Uterus (tissue), 4 donors: Measurements from ENCODE around the gene ZNF687. TPM values are rescaled to one million over a fixed set of nuclear protein-coding genes. Genes with fewer than 3 reads are reported as not detected.

ENCODE experiments used
- DNase-seq, 2 donors: peaks; one replicate each; pipeline ENCODE4 v3.0.0-alpha.2; 2019 to 2020
- H3K27ac ChIP-seq, 2 donors: fragments of 200-600 bp; sonication (generic); 1 replicate in 1 of 2; 2 replicates in 1 of 2; pipeline ENCODE4 v1.5.1; 2016 to 2018
- H3K27me3 ChIP-seq, 2 donors: fragments of 200-600 bp; sonication (generic); one replicate each; pipeline ENCODE4 v1.5.1; 2018 to 2019; ENCODE audit warnings: control low read depth in 1 of 2
- H3K36me3 ChIP-seq, 2 donors: fragments of 200-600 bp; sonication (generic); one replicate each; pipeline ENCODE4 v1.5.1; 2019; ENCODE audit warnings: control low read depth in 1 of 2
- H3K4me1 ChIP-seq, 2 donors: fragments of 200-600 bp; sonication (generic); one replicate each; pipeline ENCODE4 v1.5.1; 2018 to 2019; ENCODE audit warnings: control low read depth in 1 of 2
- H3K4me3 ChIP-seq, 2 donors: fragments of 200-600 bp; sonication (generic); 1 replicate in 1 of 2; 2 replicates in 1 of 2; pipeline ENCODE4 v1.5.1; 2018 to 2019; ENCODE audit warnings: mild to moderate bottlenecking in 1 of 2
- H3K9me3 ChIP-seq, 2 donors: fragments of 200-600 bp; sonication (generic); one replicate each; pipeline ENCODE4 v1.5.1; 2019; ENCODE audit warnings: control low read depth in 1 of 2
- POLR2A ChIP-seq, 2 donors: fragments of 450-650 bp; IDR thresholded peaks; one replicate each; pipeline ENCODE4 v1.6.1; 2016; ENCODE audit warnings: antibody characterized with exemption in 2 of 2, mild to moderate bottlenecking in 1 of 2, moderate library complexity in 1 of 2
- intact Hi-C: fragments of 100-400 bp; cut with DNase I; formaldehyde crosslinking; loops from one replicate; pipeline ENCODE4 v1.15.1; 2023; ENCODE audit warnings: low total_unique reads
- total RNA-seq, 4 donors: library from RNA; depleted of rRNA in 3 of 4; stranded (reverse); fragments of >200 nt in 3 of 4; gene quantifications; one replicate each; pipeline versions ENCODE4 v1.1.0 to v1.2.4, GENCODE V29; 2014 to 2023
- TF ChIP-seq, protein P1 (sequence below), 4 experiments: fragments of 200-600 bp in 2 of 4; fragments of 450-650 bp in 2 of 4; sonication (generic) in 2 of 4; IDR thresholded peaks; one replicate each; pipeline ENCODE4 v1.5.1; 2016 to 2019; ENCODE audit warnings: antibody characterized with exemption in 4 of 4, mild to moderate bottlenecking in 2 of 4, moderate library complexity in 1 of 4
- donor health status: DM: yes; HTN: yes; CAD: no.

The ZNF687 gene
- total RNA-seq, 4 donors from 2014 or later = 6.4 to 31.9 (median 10.9) TPM

DNA sequence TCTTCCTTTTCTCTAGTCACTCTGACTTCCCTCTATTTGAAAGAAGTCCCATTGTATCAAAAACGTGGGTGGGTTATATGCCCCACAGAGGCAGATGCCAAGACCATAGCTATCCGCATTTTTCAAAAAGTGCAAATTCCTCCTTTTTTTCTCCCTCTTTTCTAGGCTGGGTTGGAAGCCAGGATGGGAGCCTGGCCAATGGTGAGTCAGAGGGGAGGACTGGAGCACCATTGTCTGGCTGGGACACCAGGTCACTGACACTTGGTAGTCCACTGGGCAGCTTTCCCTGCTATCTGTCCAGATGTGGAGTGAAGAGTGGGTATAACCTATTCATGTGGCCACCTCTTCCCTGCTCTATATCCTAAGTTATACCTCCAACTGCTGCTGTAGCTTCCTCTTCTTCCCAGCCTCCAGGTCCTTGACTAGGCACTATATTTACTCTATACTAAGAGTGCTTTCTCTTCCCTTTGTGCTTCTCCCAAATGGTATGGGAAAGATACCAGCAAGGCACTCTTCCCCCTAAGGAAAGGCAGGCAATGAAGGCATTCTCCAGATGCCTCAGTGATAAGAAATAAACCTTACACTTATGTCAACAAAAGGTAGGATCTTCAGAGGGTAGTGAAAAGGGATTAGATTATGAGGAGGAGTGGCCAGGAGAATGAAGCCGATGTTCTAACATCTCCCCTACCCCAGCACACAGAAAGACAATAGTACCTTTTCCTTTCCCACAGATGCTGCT is 32.2 kb downstream of the ZNF687 start:
- no peak overlapping the region for H3K4me3 ChIP-seq

DNA sequence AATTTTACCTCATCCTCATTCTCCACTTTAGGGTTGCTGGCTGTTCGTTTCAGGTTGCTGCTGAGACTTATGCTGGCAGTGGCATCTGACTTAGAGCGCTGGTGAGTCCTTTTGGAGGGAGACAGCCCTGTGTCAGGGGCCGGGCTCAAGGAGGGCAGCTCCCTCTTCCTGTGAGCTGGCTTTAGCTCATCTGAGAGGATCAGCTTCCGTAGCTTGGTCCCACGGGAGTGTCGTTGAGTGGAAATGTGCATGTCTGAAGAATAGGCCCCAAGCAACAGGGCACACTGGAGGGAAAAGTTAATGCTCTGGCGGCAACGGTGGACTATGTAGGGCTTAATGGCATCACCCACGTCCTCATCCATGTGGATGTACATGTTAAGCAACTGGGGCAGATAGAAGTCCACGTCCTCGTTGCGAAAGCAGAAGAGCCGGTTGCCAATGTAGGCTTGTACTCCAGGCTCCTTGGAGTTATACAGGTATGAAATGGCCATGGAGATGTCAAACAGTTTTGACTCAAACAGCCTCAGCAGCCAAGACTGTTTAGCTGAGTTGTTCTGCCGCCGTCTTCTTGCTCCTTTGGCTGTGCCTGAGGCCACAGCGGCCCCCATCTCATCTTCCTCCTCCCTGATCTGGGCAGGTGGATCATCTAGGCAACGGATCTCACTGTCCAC is 33.6 kb downstream of the ZNF687 start:
- H3K27ac ChIP-seq = peak overlapping the region; percentile 88 to 91
- DNase-seq = no peak
- intact Hi-C loops = no loop called here
- peaks cover 24 to 34% of the 10 kb centered on the region in 2 donors for H3K4me1 ChIP-seq
- no peaks in the 10 kb centered on the region for H3K36me3 ChIP-seq
- no peak overlapping the region for H3K4me3 ChIP-seq
- TF ChIP-seq POLR2A (IDR thresholded peaks at IDR 0.05) = no peak
- TF ChIP-seq, protein P1, sequence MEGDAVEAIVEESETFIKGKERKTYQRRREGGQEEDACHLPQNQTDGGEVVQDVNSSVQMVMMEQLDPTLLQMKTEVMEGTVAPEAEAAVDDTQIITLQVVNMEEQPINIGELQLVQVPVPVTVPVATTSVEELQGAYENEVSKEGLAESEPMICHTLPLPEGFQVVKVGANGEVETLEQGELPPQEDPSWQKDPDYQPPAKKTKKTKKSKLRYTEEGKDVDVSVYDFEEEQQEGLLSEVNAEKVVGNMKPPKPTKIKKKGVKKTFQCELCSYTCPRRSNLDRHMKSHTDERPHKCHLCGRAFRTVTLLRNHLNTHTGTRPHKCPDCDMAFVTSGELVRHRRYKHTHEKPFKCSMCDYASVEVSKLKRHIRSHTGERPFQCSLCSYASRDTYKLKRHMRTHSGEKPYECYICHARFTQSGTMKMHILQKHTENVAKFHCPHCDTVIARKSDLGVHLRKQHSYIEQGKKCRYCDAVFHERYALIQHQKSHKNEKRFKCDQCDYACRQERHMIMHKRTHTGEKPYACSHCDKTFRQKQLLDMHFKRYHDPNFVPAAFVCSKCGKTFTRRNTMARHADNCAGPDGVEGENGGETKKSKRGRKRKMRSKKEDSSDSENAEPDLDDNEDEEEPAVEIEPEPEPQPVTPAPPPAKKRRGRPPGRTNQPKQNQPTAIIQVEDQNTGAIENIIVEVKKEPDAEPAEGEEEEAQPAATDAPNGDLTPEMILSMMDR (IDR thresholded peaks at IDR 0.05) = no peak
- H3K9me3 ChIP-seq = no peaks in the 10 kb centered on the region
- H3K27me3 ChIP-seq = no peaks in the 10 kb centered on the region

More for the DNA sequence above, 32.2 kb downstream of the ZNF687 start:
- Histone ChIP-seq H3K27ac (peak overlapping the region; percentile 88 to 91), H3K9me3 (no peaks in the 10 kb centered on the region), H3K27me3 (no peaks in the 10 kb centered on the region), H3K36me3 (no peaks in the 10 kb centered on the region), H3K4me1 (peaks cover 38 to 40% of the 10 kb centered on the region in 2 donors)
- intact Hi-C loops = no loop called here
- TF ChIP-seq, protein P1 (IDR thresholded peaks at IDR 0.05) = no peak
- TF ChIP-seq POLR2A (IDR thresholded peaks at IDR 0.05) = no peak
- DNase-seq = peak; percentile 88 to 92

DNA sequence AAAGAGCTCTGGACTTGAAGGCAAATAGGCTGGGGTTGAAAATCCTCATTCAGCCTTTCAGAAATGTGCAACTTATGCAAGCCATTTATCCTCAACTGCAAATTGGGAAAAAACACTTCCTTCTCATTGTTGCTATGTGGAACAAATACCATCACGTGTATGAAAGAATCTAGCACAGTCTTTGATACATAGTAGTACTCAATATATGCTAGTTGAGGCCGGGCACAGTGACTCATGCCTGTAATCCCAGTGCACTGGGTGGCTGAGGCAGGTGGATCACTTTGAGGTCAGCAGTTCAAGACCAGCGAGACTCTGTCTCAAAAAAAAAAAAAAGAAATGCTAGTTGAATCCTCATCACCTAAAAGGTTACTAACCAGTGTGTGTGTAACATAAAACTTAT is 36.9 kb downstream of the ZNF687 start:
- Histone ChIP-seq H3K36me3 (no peaks in the 10 kb centered on the region), H3K4me3 (no peak overlapping the region), H3K27me3 (no peaks in the 10 kb centered on the region), H3K9me3 (no peaks in the 10 kb centered on the region), H3K27ac (no peak overlapping the region), H3K4me1 (peaks cover 6 to 12% of the 10 kb centered on the region in 2 donors)
- TF ChIP-seq POLR2A (IDR thresholded peaks at IDR 0.05) = no peak
- TF ChIP-seq, protein P1 (IDR thresholded peaks at IDR 0.05) = no peak
- DNase-seq = no peak
- intact Hi-C loops = no loop called here

DNA sequence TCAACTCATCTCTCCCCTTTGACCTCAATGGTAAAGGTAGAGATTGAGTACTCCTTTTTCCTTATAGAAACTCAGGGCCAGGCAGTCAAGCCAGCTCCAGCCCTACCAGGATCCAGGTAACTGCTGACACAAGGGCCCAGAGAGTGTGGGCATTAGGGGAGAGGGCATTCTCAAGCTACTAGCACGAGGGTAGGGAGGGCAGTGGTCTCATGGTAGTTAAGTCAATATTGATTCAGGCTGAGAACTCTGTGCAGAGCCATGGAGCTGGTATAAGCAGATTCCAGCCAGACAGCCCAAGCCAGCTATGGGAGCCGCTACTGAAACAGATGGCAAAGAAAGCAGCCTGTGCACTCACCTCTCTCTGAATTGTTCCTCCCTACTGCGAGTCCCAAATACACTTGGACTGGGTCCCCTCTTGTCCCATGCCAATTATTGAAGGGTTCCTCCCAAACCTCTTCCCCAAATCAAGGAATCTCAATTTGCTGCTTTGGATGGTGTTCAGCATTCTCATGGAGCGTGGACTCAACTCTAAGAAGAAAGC is 42.4 kb downstream of the ZNF687 start:
- intact Hi-C loops = no loop called here
- no peaks in the 10 kb centered on the region for H3K36me3 ChIP-seq

More for the DNA sequence above, 42.4 kb downstream of the ZNF687 start:
- Histone ChIP-seq H3K4me3 (no peak overlapping the region), H3K27me3 (no peaks in the 10 kb centered on the region), H3K4me1 (peaks cover 0 to 4% of the 10 kb centered on the region in 2 donors), H3K9me3 (no peaks in the 10 kb centered on the region), H3K27ac (no peak overlapping the region)
- TF ChIP-seq, protein P1 (IDR thresholded peaks at IDR 0.05) = no peak
- no peak for TF ChIP-seq POLR2A (IDR thresholded peaks at IDR 0.05)
- DNase-seq = no peak
